HG03457 (cell line): ENCODE measurements around the gene ADAM15.

Experiments
- ATAC-seq: cut with Tn5 transposase; IDR thresholded peaks from one replicate; pipeline ENCODE4 v1.9.1; 2021; ENCODE audit warnings: moderate number of reproducible peaks; ENCODE audit not compliant: unreplicated experiment

The ADAM15 gene

DNA sequence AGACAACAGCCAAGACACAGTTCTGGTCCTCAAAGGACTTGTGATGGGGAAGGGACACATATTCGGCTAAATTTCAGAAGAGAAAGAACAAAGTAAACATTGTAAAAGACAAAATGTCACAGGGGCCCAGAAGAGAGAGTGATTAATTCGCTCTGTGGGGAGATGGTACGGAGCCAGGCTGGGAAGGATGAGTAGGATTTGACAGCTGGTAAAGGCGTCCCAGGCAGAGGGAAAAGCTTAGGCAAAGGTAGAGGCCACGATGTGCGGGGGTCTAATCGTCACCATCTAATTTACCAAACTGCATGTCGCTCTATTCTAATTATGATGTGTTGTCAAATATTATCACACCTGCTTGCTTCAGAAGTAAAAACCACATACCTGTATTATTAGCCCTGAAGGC lies 59.3 kb downstream of the ADAM15 start:
- ATAC-seq, result no peak

DNA sequence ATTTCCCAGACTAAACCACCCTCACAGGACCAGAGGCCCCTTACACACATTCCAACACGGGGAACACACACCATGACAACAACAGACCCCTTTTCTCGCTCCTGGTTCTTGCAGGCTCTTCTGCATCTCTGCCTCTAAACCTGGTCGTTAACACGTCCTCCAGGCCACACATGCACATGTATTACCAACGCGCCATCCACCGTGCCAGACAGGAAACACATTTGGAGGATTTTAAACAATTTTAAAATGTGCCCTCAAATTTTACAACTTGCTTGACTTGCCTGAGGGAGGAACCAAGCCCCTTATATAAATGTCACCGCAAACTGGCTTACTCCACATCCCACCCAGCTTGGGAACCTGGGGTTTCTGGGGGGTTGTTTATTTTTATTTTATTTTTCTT lies 59.7 kb downstream of the ADAM15 start:
- no peak for ATAC-seq
